NB4 (cell line): ENCODE data around the gene C1orf21.
A peak's percentile ranks its signal among the peaks of the same experiment; 100 is the strongest.

Source experiments
- DNase-seq: peaks from one replicate; pipeline ENCODE4 v3.0.0; 2010; ENCODE audit warnings: low read depth
- H3K4me3 ChIP-seq: one replicate; pipeline ENCODE4 v1.5.1; 2011; ENCODE audit warnings: mild to moderate bottlenecking, low read depth, low read length, moderate library complexity
- CTCF ChIP-seq: IDR thresholded peaks from one replicate; pipeline ENCODE4 v1.5.1; 2012; ENCODE audit warnings: low read depth, low read length
- MAX ChIP-seq: IDR thresholded peaks from 2 replicates; pipeline ENCODE4 v1.6.1; 2011; ENCODE audit warnings: low read depth, low read length
- MYC ChIP-seq: IDR thresholded peaks from 2 replicates; pipeline ENCODE4 v1.6.1; 2011; ENCODE audit warnings: low read depth, low read length
- POLR2A ChIP-seq: IDR thresholded peaks from 2 replicates; pipeline ENCODE4 v1.6.1; 2011; ENCODE audit warnings: mild to moderate bottlenecking; ENCODE audit not compliant: insufficient read length; ENCODE audit errors: extremely low read depth

Gene C1orf21

GRCh38 chr1:184388319-184388889, 1.6 kb downstream of the C1orf21 start:
- peak; percentile 2 for DNase-seq
- peak overlapping the region; percentile 27 for H3K4me3 ChIP-seq

GRCh38 chr1:184388971-184389370, 2.1 kb downstream of the C1orf21 start:
- TF ChIP-seq CTCF, result no peak
- TF ChIP-seq POLR2A, result no peak
- no peak for TF ChIP-seq MAX
- no peak for DNase-seq
- H3K4me3 ChIP-seq, result no peak overlapping the region

More at GRCh38 chr1:184388319-184388889, 1.6 kb downstream of the C1orf21 start:
- TF ChIP-seq MYC, result no peak
- TF ChIP-seq MAX, result no peak
- no peak for TF ChIP-seq CTCF
- no peak for TF ChIP-seq POLR2A

GRCh38 chr1:184389446-184389845, 2.6 kb downstream of the C1orf21 start:
- H3K4me3 ChIP-seq, result no peak overlapping the region
- TF ChIP-seq MYC (no peak), POLR2A (no peak), MAX (no peak), CTCF (no peak)
- no peak for DNase-seq

DNA sequence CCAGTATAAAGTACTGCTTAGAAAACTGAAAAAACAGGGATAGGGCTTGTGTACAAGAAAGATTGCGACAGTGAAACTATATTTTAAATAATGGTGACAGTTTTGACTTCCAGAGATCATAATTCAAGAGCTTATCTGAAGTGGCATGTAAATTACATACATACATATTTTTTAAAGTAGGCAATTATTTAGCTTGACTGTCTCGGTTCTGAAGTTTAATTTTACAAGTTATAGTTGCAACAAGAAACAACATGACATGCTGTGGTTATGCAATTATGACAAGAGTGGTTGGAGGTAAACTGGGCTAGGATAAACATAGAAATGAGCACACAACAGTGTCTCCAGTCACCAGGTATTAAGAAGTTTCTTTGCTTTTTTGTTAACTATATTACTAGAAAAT, 4.1 kb downstream of the C1orf21 start:
- H3K4me3 ChIP-seq, result no peak overlapping the region
- no peak for DNase-seq
- TF ChIP-seq POLR2A (no peak), CTCF (no peak), MAX (no peak), MYC (no peak)

DNA sequence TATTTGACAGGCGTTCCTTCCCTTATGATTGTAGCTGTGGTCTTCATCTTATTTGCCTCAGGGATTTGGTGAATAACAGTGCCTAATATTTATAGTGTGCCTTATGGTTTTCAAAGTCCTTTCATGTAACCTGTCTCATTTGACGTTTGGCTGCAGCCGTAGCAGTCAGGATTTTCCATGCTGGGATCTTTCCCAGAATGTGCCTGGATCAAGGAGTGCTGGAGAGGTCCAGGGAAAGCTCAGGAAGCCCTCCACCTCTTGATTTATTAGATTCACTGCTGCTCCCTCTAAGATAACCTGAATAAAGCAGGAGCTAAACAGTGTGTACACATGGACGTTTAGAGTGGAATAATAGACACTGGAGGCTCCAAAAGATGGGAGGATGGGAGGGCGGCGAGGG, 5.2 kb downstream of the C1orf21 start:
- TF ChIP-seq MAX, result no peak
- TF ChIP-seq CTCF, result no peak
- no peak for TF ChIP-seq MYC
- no peak for TF ChIP-seq POLR2A
- H3K4me3 ChIP-seq, result no peak overlapping the region
- DNase-seq, result no peak
